K562 (cell line): Measurements from ENCODE around the gene RPL18A. TPM values are rescaled to one million over a fixed set of nuclear protein-coding genes. Genes with fewer than 3 reads are reported as not detected.

Experiments
- ATAC-seq: fragments of 200-7000 bp; cut with Tn5 transposase; 3 replicates; pipeline ENCODE4 v1.9.1; 2020; ENCODE audit warnings: moderate library complexity
- BruUV-seq: library from RNA; stranded (reverse); fragments of 400-500 nt; replicated peaks from 2 replicates; lab custom pipeline; 2021; lab: Mats Ljungman, UMichigan
- CTCF ChIA-PET: fragments of 300-600 bp; formaldehyde crosslinking; extraction: SDS; loops from one replicate; lab custom pipeline; 2021; ENCODE audit warnings: low intra/inter-chr PET ratio; lab: Yijun Ruan, JAX
- POLR2A ChIA-PET: fragments of 300-600, 350-650 bp; sonication (Branson Sonifier 250); formaldehyde crosslinking; extraction: SDS; loops from one replicate; lab custom pipeline; 2021; ENCODE audit warnings: antibody characterized with exemption, inconsistent platforms; lab: Yijun Ruan, JAX
- DNase-seq, 4 experiments: peaks; one replicate each; pipeline versions ENCODE4 v3.0.0 to v3.0.0-alpha.2; 2011 to 2018; ENCODE audit warnings: low spot score in 3 of 4, mixed read lengths in 3 of 4; ENCODE audit errors: extremely low read depth in 1 of 4
- FAIRE-seq: peaks from 2 replicates; lab custom pipeline; 2011; peaks lifted over from hg19 to GRCh38; lab: Jason Lieb, UNC
- H2AFZ ChIP-seq: 2 replicates; pipeline ENCODE4 v1.6.0; 2011; ENCODE audit warnings: low read depth, low read length, control low read depth, inconsistent platforms
- H3K27ac ChIP-seq: fragments of 200-600 bp; 3 replicates; pipeline ENCODE4 v1.8.0; 2011; ENCODE audit warnings: low read depth, mild to moderate bottlenecking, control low read depth, inconsistent platforms, low read length, moderate library complexity, mixed read lengths; ENCODE audit errors: extremely low read depth
- H3K27me3 ChIP-seq, 2 experiments: fragments of 300-600 bp in 1 of 2; 2 replicates in 1 of 2; 3 replicates in 1 of 2; pipeline versions ENCODE4 v1.6.0 to v1.8.0; 2011; ENCODE audit warnings: inconsistent platforms in 2 of 2, low read length in 2 of 2, mild to moderate bottlenecking in 1 of 2, mixed read lengths in 1 of 2, moderate library complexity in 1 of 2; ENCODE audit not compliant: control insufficient read depth in 2 of 2, insufficient read depth in 2 of 2
- H3K36me3 ChIP-seq: fragments of 300-600 bp; 3 replicates; pipeline ENCODE4 v1.8.0; 2011; ENCODE audit warnings: mild to moderate bottlenecking, low read length, inconsistent platforms; ENCODE audit not compliant: control insufficient read depth, insufficient read depth
- H3K4me1 ChIP-seq, 2 experiments: fragments of 200-600 bp in 1 of 2; replicated peaks in 1 of 2; 2 replicates in 1 of 2; 3 replicates in 1 of 2; pipeline versions ENCODE4 v1.5.1 to v1.8.0; 2011; ENCODE audit warnings: inconsistent platforms in 2 of 2, low read length in 2 of 2, mild to moderate bottlenecking in 1 of 2, mixed read lengths in 1 of 2, moderate library complexity in 1 of 2; ENCODE audit not compliant: control insufficient read depth in 2 of 2, insufficient read depth in 2 of 2
- H3K4me2 ChIP-seq: 2 replicates; pipeline ENCODE4 v1.6.1; 2011; ENCODE audit warnings: low read length, control low read depth, inconsistent platforms, mixed read lengths; ENCODE audit not compliant: insufficient read depth
- H3K4me3 ChIP-seq: fragments of 200-600 bp; sonication (generic), shearing (Covaris generic); 2 replicates; pipeline ENCODE4 v1.5.1; 2016; ENCODE audit warnings: control low read depth, inconsistent platforms
- H3K79me2 ChIP-seq: fragments of 200-600 bp; 3 replicates; pipeline ENCODE4 v1.8.0; 2011; ENCODE audit warnings: low read length, inconsistent platforms; ENCODE audit not compliant: control insufficient read depth, insufficient read depth
- H3K9ac ChIP-seq, 2 experiments: 2 replicates each; pipeline versions ENCODE4 v1.6.0 to v1.6.1; 2011; ENCODE audit warnings: low read depth in 2 of 2, low read length in 2 of 2, control low read depth in 1 of 2, inconsistent platforms in 1 of 2, mild to moderate bottlenecking in 1 of 2, mixed read lengths in 1 of 2; ENCODE audit not compliant: insufficient read depth in 1 of 2
- H3K9me1 ChIP-seq: one replicate; pipeline ENCODE4 v1.6.0; 2011; ENCODE audit warnings: inconsistent platforms, mild to moderate bottlenecking, low read length, moderate library complexity; ENCODE audit not compliant: control insufficient read depth, insufficient read depth
- H3K9me3 ChIP-seq: replicated peaks from 2 replicates; pipeline ENCODE4 v1.5.1; 2011; ENCODE audit warnings: low read depth, low read length, inconsistent platforms; ENCODE audit not compliant: control insufficient read depth, insufficient read depth
- H4K20me1 ChIP-seq: replicated peaks from 2 replicates; pipeline ENCODE4 v1.6.1; 2011; ENCODE audit warnings: low read length, inconsistent platforms, mixed read lengths; ENCODE audit not compliant: control insufficient read depth, insufficient read depth
- DACH1 ChIP-seq: fragments of 450-650 bp; IDR thresholded peaks from 2 replicates; pipeline ENCODE4 v1.6.1; 2018; ENCODE audit not compliant: partially characterized antibody
- EHMT2 ChIP-seq: fragments of 450-650 bp; IDR thresholded peaks from 2 replicates; pipeline ENCODE4 v1.6.1; 2018; ENCODE audit warnings: antibody characterized with exemption
- ELF4 ChIP-seq: fragments of 450-650 bp; formaldehyde crosslinking; IDR thresholded peaks from 2 replicates; pipeline ENCODE4 v1.4.0; 2022; ENCODE audit warnings: missing genetic modification characterization
- HSF4 ChIP-seq: fragments of 250-450 bp; sonication (Bioruptor Pico); IDR thresholded peaks from 2 replicates; pipeline ENCODE4 v2.1.2; 2022; ENCODE audit warnings: mild to moderate bottlenecking, moderate library complexity, borderline replicate concordance
- MITF ChIP-seq: IDR thresholded peaks from 2 replicates; pipeline ENCODE4 v1.6.1; 2014; ENCODE audit warnings: antibody characterized with exemption
- MTA2 ChIP-seq: fragments of 450-650 bp; IDR thresholded peaks from 2 replicates; pipeline ENCODE4 v1.6.1; 2016; ENCODE audit warnings: low read depth
- MTA3 ChIP-seq: fragments of 450-650 bp; formaldehyde crosslinking; IDR thresholded peaks from 2 replicates; pipeline ENCODE4 v1.6.1; 2017; ENCODE audit warnings: mild to moderate bottlenecking, borderline replicate concordance
- NR0B1 ChIP-seq: fragments of 450-650 bp; IDR thresholded peaks from one replicate; pipeline ENCODE4 v1.6.1; 2018; ENCODE audit warnings: mild to moderate bottlenecking, moderate library complexity; ENCODE audit not compliant: partially characterized antibody
- PHB ChIP-seq: fragments of 250-450 bp; sonication (Bioruptor Pico); IDR thresholded peaks from 2 replicates; pipeline ENCODE4 v1.5.0; 2021
- POLR2B ChIP-seq: fragments of 450-650 bp; IDR thresholded peaks from 2 replicates; pipeline ENCODE4 v1.6.1; 2018; ENCODE audit warnings: low read depth; ENCODE audit not compliant: partially characterized antibody
- POLR2G ChIP-seq: fragments of 200-400 bp; formaldehyde crosslinking; IDR thresholded peaks from 2 replicates; pipeline ENCODE4 v1.6.1; 2017; ENCODE audit warnings: low read depth, mild to moderate bottlenecking, antibody characterized with exemption, low read length, moderate library complexity
- SETDB1 ChIP-seq: IDR thresholded peaks from one replicate; pipeline ENCODE4 v1.6.1; 2012; ENCODE audit warnings: low read length, control low read depth, inconsistent platforms
- SOX6 ChIP-seq: fragments of 450-650 bp; IDR thresholded peaks from 2 replicates; pipeline ENCODE4 v1.6.1; 2014; ENCODE audit warnings: mild to moderate bottlenecking
- SREBF2 ChIP-seq: sonication (generic); formaldehyde crosslinking; IDR thresholded peaks from 2 replicates; pipeline ENCODE4 v1.4.0; 2020; ENCODE audit warnings: mild to moderate bottlenecking, missing genetic modification reagents
- TAF9B ChIP-seq: fragments of 450-650 bp; IDR thresholded peaks from 2 replicates; pipeline ENCODE4 v1.6.1; 2018; ENCODE audit warnings: mild to moderate bottlenecking; ENCODE audit not compliant: partially characterized antibody
- ZBTB2 ChIP-seq: fragments of 450-650 bp; IDR thresholded peaks from 2 replicates; pipeline ENCODE4 v1.6.1; 2016; ENCODE audit warnings: antibody characterized with exemption
- ZNF133 ChIP-seq: fragments of 250-450 bp; sonication (Bioruptor Pico); IDR thresholded peaks from 2 replicates; pipeline ENCODE4 v1.4.0; 2020; ENCODE audit warnings: mild to moderate bottlenecking
- ZNF778 ChIP-seq: fragments of 450-650 bp; formaldehyde crosslinking; IDR thresholded peaks from 2 replicates; pipeline ENCODE4 v1.4.0; 2020; ENCODE audit warnings: mild to moderate bottlenecking, moderate library complexity
- WGBS: fragments of 100-300 bp; shearing (Covaris generic); methylation state at CpG from one replicate; pipeline ENCODE4 v1.1.6; 2016; ENCODE audit warnings: low coverage, mixed read lengths; ENCODE audit not compliant: insufficient coverage; ENCODE audit errors: missing lambda C conversion rate; 5-methylcytosine and 5-hydroxymethylcytosine counted together
- in situ Hi-C: fragments of 300-500 bp; cut with MboI; formaldehyde crosslinking; loops from 4 replicates; pipeline ENCODE4 v1.15.0; 2018; ENCODE audit warnings: inconsistent platforms, mixed read lengths
- intact Hi-C: fragments of 100-400 bp; cut with micrococcal nuclease; formaldehyde crosslinking; loops from 2 replicates; pipeline ENCODE4 v1.14.2; 2022
- polyA plus RNA-seq, 8 experiments: library from polyadenylated mRNA; depleted of rRNA in 4 of 8; stranded (reverse) in 5 of 8; unstranded in 3 of 8; fragments of >200 nt; fragmentation: Nextera tagmentation in 2 of 8; fragmentation: Illumina TruSeq in 1 of 8; extraction: Ambion mirVana in 2 of 8; extraction: Trizol in 1 of 8; gene quantifications; 2 replicates each; pipeline versions ENCODE4 v1.2.1 to v1.2.3, GENCODE V29; 2011 to 2014; ENCODE audit warnings: inconsistent platforms in 1 of 8, missing spikeins in 1 of 8
- total RNA-seq, 7 experiments: library from RNA; depleted of rRNA in 6 of 7; stranded (reverse); fragments of >200 nt in 6 of 7; fragmentation: Illumina TruSeq in 2 of 7; extraction: Trizol in 2 of 7; gene quantifications; 2 replicates each; pipeline versions ENCODE4 v1.2.1 to v1.2.3, GENCODE V29; 2011 to 2021; ENCODE audit warnings: low replicate concordance in 1 of 7

RPL18A gene
- total and polyA plus RNA-seq, 9 of the 15 experiments (the other 6 are each of a cell fraction or from before 2014, with no cell fraction given) = 626 to 2,882 (median 1,895) TPM

DNA sequence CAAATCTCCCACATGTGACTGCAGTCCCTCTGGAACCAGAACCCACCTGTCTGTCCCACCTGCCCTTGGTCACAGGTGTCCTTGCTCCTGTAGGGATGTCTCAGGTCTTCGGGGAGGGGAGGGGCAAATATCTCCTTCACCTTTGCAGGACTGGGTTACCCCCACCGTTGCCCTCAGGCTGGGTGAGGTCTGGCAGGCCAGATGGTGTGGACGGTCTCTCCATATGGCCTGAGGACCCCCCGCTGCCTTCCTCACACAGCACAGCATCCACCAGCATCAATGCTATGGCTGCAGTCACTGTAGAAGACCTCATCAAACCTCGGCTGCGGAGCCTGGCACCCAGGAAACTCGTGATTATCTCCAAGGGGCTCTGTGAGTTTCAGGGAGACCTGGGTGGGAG lies 22.0 kb downstream of the RPL18A start:
- BruUV-seq = no TSS peak
- H2AFZ ChIP-seq = no peak overlapping the region
- no peaks in the 10 kb centered on the region for H3K79me2 ChIP-seq
- DNase-seq = no peak
- in situ Hi-C loops = no loop called here
- CTCF ChIA-PET = no interaction called here
- intact Hi-C loops = loop anchor here (5.0 kb wide), 1 partner anchor 41 kb away; no protein-coding TSS in a partner anchor
- POLR2A ChIA-PET = no interaction called here
- H3K9me1 ChIP-seq = peaks cover 3% of the 10 kb centered on the region
- no peaks in the 10 kb centered on the region for H3K36me3 ChIP-seq
- no peak for ATAC-seq
- 2% methylated on average over 5 of the region's 7 CpGs for WGBS
- H3K4me1 ChIP-seq = peaks cover 0 to 15% of the 10 kb centered on the region in 2 experiments; a peak in 3 of 5 replicates
- H3K4me2 ChIP-seq = no peak overlapping the region
- H3K9ac ChIP-seq = no peak overlapping the region
- TF ChIP-seq ELF4 (CRISPR knock-in tag) (no peak), POLR2G (no peak), NR0B1 (no peak), TAF9B (no peak), MTA2 (no peak), ZNF778 (no peak), PHB (CRISPR knock-in tag) (no peak), HSF4 (CRISPR knock-in tag) (no peak), POLR2B (no peak), ZNF133 (no peak), SOX6 (no peak), ZBTB2 (no peak), DACH1 (no peak), SREBF2 (CRISPR knock-in tag) (no peak), MITF (no peak), MTA3 (no peak), EHMT2 (no peak), SETDB1 (no peak)
- H4K20me1 ChIP-seq = peaks cover 4% of the 10 kb centered on the region; the same call in 1 of the 2 replicates
- no peak overlapping the region for H3K27ac ChIP-seq
- H3K9me3 ChIP-seq = no peaks in the 10 kb centered on the region
- peaks cover 14 to 40% of the 10 kb centered on the region in 2 experiments; a peak in 3 of 5 replicates for H3K27me3 ChIP-seq
- H3K4me3 ChIP-seq = no peak overlapping the region
- no peak for FAIRE-seq
